ENCODE results near the gene PPM1D. TPM values are rescaled to one million over a fixed set of nuclear protein-coding genes. Genes with fewer than 3 reads are reported as not detected.
"Not testable (repeated sequence)": the region's sequence is repeated elsewhere in the genome, so short reads cannot be mapped to it uniquely, and the experiment has no call there.

PPM1D gene
- total RNA-seq, 2 experiments from 2014 or later = 11.8 to 13.1 TPM

GRCh38 chr17:60606036-60606435, 6.0 kb downstream of the PPM1D start:
- no peak for DNase-seq
- CTCF ChIA-PET = interaction anchor here (1.0 to 1.1 kb wide), 2 partner anchors 25 to 32 kb away, joined by 3 to 6 read pairs; no protein-coding TSS in a partner anchor
- no peak overlapping the region for H3K27ac Mint-ChIP-seq
- no peaks in the 10 kb centered on the region for H3K9me3 Mint-ChIP-seq
- peaks cover 2% of the 10 kb centered on the region for H3K36me3 Mint-ChIP-seq (ENCODE audit: low read depth)
- H3K4me3 Mint-ChIP-seq = no peak overlapping the region
- no peaks in the 10 kb centered on the region for H3K27me3 Mint-ChIP-seq (ENCODE audit: low read depth)
- H3K4me1 Mint-ChIP-seq (ENCODE audit: low read depth) = peaks cover 37% of the 10 kb centered on the region
- intact Hi-C loops (cut with micrococcal nuclease) = loop anchor here (10.0 kb wide), 1 partner anchor 619 kb away; no protein-coding TSS in a partner anchor

DNA sequence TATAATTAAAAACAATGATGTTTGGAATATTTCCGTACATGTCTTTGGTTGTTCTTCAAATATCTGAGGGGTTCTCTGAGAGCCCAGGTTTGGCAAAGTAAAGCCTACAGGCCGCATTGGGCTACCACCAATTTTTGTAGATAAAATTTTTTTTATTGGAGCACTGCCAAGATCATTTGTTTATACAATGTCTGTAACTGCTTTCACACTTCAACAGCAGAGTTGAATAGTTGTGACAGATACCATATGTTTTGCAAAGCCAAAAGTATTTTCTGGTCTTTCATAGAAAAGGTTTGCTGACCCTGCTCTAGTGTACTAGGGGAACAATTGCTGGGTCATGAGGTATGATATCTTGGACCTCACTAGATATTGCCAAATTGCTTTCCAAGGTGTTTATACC, 10.5 kb downstream of the PPM1D start:
- DNase-seq = no peak
- intact Hi-C loops (cut with micrococcal nuclease) = no loop called here
- H3K4me3 Mint-ChIP-seq = no peak overlapping the region
- no peak overlapping the region for H3K27ac Mint-ChIP-seq
- no peaks in the 10 kb centered on the region for H3K9me3 Mint-ChIP-seq
- peaks cover 18% of the 10 kb centered on the region for H3K4me1 Mint-ChIP-seq (ENCODE audit: low read depth)
- peaks cover 2% of the 10 kb centered on the region for H3K36me3 Mint-ChIP-seq (ENCODE audit: low read depth)
- CTCF ChIA-PET = no interaction called here
- no peaks in the 10 kb centered on the region for H3K27me3 Mint-ChIP-seq (ENCODE audit: low read depth)

- CTCF ChIA-PET = interaction anchor here (0.7 kb wide), 1 partner anchor 10 kb away, joined by 3 read pairs; no protein-coding TSS in a partner anchor
- H3K27me3 Mint-ChIP-seq (ENCODE audit: low read depth); DNase-seq; H3K36me3 Mint-ChIP-seq (ENCODE audit: low read depth); H3K9me3 Mint-ChIP-seq; H3K4me3 Mint-ChIP-seq; H3K27ac Mint-ChIP-seq; intact Hi-C loops (cut with micrococcal nuclease): not testable (repeated sequence)
- H3K4me1 Mint-ChIP-seq (ENCODE audit: low read depth) = peaks cover 12% of the 10 kb centered on the region
Observed at GRCh38 chr17:60611321-60611720, 11.3 kb downstream of the PPM1D start.

- Mint-ChIP-seq H3K4me1 (ENCODE audit: low read depth) (peaks cover 10% of the 10 kb centered on the region), H3K27ac (no peak overlapping the region), H3K4me3 (no peak overlapping the region), H3K27me3 (ENCODE audit: low read depth) (no peaks in the 10 kb centered on the region), H3K36me3 (ENCODE audit: low read depth) (peaks cover 2% of the 10 kb centered on the region), H3K9me3 (no peaks in the 10 kb centered on the region)
- no peak for DNase-seq
- intact Hi-C loops (cut with micrococcal nuclease) = no loop called here
- CTCF ChIA-PET = no interaction called here
Observed at GRCh38 chr17:60613325-60613724, 13.3 kb downstream of the PPM1D start.

DNA sequence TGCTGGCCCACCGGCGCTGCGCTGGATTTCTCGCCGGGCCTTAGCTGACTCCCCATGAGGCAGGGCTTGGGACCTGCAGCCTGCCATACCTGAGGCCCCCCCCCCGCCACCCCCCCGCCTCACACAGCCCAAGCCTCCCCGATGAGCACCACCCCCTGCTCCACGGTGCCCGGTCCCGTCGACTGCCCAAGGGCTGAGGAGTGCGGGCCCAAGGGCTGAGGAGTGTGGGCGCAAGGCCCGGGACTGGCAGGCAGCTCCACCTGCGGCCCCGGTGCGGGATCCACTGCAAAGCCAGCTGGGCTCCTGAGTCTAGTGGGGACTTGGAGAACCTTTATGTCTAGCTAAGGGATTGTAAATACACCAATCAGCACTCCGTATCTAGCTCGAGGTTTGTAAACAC, 13.8 kb downstream of the PPM1D start:
- H3K4me3 Mint-ChIP-seq; H3K36me3 Mint-ChIP-seq (ENCODE audit: low read depth); H3K27ac Mint-ChIP-seq; DNase-seq; H3K27me3 Mint-ChIP-seq (ENCODE audit: low read depth); H3K9me3 Mint-ChIP-seq; intact Hi-C loops (cut with micrococcal nuclease): not testable (repeated sequence)
- CTCF ChIA-PET = interaction anchor here (0.9 kb wide), 1 partner anchor 22 kb away, joined by 3 read pairs; no protein-coding TSS in a partner anchor
- H3K4me1 Mint-ChIP-seq (ENCODE audit: low read depth) = peaks cover 15% of the 10 kb centered on the region

GRCh38 chr17:60614247-60614646, 14.3 kb downstream of the PPM1D start:
- DNase-seq; intact Hi-C loops (cut with micrococcal nuclease): not testable (repeated sequence)
- peaks cover 19% of the 10 kb centered on the region for H3K4me1 Mint-ChIP-seq (ENCODE audit: low read depth)

DNA sequence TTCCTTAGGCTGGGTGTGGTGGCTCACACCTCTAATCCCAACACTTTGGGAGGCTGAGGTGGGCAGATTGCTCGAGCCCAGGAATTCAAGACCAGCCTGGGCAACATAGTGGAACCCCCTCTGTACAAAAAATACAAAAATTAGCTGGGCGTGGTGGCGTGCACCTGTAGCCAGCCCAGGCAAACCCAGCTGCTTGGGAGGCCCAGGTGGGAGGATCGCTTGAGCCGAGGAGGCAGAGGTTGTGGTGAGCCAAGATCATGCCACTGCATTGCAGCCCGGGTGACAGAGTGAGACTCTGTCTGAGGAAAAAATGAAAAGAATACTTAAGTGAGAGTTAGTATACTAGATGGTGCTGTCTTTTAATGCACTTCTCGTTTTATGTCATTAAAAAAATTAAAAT, 15.1 kb downstream of the PPM1D start:
- CTCF ChIA-PET = no interaction called here

More at GRCh38 chr17:60614247-60614646, 14.3 kb downstream of the PPM1D start:
- not testable (repeated sequence) for H3K27ac Mint-ChIP-seq; H3K27me3 Mint-ChIP-seq (ENCODE audit: low read depth); H3K36me3 Mint-ChIP-seq (ENCODE audit: low read depth); H3K9me3 Mint-ChIP-seq; H3K4me3 Mint-ChIP-seq
- CTCF ChIA-PET = interaction anchor here (0.9 kb wide), 1 partner anchor 21 kb away, joined by 3 read pairs; no protein-coding TSS in a partner anchor

DNA sequence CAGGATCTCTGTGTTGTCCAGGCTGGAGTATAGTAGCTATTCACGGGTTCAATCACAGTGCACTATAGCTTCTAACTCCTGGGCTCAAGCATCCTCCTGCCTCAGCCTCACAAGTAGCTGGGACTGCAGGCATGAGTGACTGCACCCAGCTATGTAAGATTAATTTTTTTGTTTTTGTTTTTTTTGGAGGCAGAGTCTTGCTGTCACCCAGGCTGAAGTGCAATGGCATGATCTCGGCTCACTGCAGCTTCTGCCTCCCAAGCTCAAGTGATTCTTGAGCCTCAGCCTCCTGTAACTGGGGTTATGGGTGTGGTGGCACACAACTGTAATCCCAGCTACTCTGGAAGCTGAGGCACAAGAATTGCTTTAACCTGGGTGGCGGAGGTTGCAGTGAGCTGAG, 15.8 kb downstream of the PPM1D start:
- intact Hi-C loops (cut with micrococcal nuclease) = no loop called here
- peaks cover 2% of the 10 kb centered on the region for H3K36me3 Mint-ChIP-seq (ENCODE audit: low read depth)
- H3K27ac Mint-ChIP-seq = no peak overlapping the region
- CTCF ChIA-PET = interaction anchor here (0.5 to 0.9 kb wide), 2 partner anchors 23 to 120 kb away, joined by 3 to 4 read pairs; no protein-coding TSS in a partner anchor
- DNase-seq = no peak
- H3K27me3 Mint-ChIP-seq (ENCODE audit: low read depth) = no peaks in the 10 kb centered on the region
- no peaks in the 10 kb centered on the region for H3K9me3 Mint-ChIP-seq
- no peak overlapping the region for H3K4me3 Mint-ChIP-seq
- H3K4me1 Mint-ChIP-seq (ENCODE audit: low read depth) = peaks cover 19% of the 10 kb centered on the region

More for the DNA sequence above, 15.1 kb downstream of the PPM1D start:
- intact Hi-C loops (cut with micrococcal nuclease) = no loop called here
- Mint-ChIP-seq H3K36me3 (ENCODE audit: low read depth) (peaks cover 2% of the 10 kb centered on the region), H3K9me3 (no peaks in the 10 kb centered on the region), H3K4me3 (no peak overlapping the region), H3K27ac (no peak overlapping the region), H3K27me3 (ENCODE audit: low read depth) (no peaks in the 10 kb centered on the region), H3K4me1 (ENCODE audit: low read depth) (peaks cover 19% of the 10 kb centered on the region)
- no peak for DNase-seq

DNA sequence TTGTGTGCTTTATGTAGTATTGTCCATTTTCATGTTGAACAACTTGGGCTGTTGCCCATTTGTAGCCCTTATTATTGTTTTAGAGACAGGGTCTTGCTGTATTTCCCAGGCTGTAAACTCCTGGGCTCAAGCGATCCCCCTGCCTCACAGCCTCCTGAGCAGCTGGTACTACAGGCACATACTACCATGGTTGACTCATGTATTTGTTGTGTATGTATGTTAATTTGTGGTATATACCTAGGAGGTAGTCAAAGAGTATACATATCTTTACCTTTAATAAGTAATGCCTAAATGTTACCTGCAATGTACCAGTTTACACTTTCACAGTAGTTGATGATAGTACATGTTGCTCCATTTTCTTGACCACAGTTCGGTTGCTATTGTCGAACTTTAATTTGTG, 18.1 kb downstream of the PPM1D start:
- peaks cover 22% of the 10 kb centered on the region for H3K4me1 Mint-ChIP-seq (ENCODE audit: low read depth)
- peaks cover 2% of the 10 kb centered on the region for H3K36me3 Mint-ChIP-seq (ENCODE audit: low read depth)
- no peaks in the 10 kb centered on the region for H3K27me3 Mint-ChIP-seq (ENCODE audit: low read depth)
- no peak for DNase-seq
- H3K4me3 Mint-ChIP-seq = no peak overlapping the region
- intact Hi-C loops (cut with micrococcal nuclease) = no loop called here
- CTCF ChIA-PET = interaction anchor here (0.7 kb wide), 1 partner anchor 558 kb away, joined by 5 read pairs; no protein-coding TSS in a partner anchor
- H3K9me3 Mint-ChIP-seq = no peaks in the 10 kb centered on the region
- no peak overlapping the region for H3K27ac Mint-ChIP-seq

DNA sequence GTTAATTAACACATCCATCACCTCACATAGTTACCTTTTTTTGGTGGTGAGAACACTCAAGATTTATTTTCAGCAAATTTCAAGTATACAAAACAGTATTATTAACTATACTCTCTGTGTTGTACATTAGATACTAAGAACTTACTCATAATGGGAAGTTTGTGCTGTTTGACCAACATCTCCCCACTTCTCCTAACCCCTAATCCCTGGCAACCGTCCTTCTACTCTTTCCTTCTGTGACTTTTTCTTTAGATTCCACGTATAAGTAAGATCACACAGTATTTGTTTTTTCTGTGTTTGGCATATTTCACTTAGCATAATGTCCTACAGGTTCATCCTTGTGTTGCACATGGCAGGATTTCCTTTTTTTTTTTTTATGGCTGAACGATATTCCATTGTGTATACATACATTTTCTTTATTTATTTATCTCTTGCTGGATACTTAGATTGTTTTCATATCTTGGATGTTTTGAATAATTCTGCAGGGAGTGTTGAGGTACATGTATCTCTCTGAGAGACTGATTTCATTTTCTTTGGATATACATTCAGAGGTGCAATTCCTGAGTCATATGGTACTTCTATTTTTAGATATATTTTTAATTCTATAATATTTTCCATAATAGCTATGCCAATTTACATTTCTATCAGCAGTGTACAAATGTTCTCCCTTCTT, 19.0 kb downstream of the PPM1D start:
- DNase-seq = no peak
- no peak overlapping the region for H3K27ac Mint-ChIP-seq
- CTCF ChIA-PET = interaction anchor here (0.7 kb wide), 1 partner anchor 171 kb away, joined by 4 read pairs; no protein-coding TSS in a partner anchor

DNA sequence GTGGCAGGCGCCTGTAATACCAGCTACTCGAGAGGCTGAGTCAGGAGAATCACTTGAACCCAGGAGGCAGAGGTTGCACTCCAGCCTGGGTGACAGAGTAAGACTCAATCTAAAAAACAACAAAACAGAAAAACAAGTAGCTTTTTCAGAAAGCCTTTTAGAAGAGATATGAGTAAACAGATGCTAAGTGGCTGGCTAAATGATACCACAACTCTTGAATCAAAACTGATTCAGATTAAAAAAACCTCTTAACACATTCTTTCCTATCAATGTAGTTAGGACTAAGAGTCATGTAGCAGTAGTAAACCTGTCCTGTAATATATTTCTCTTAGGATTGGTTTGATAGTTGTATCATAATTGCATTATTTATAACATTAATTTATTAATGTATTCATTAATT, 23.0 kb downstream of the PPM1D start:
- no peak for DNase-seq
- Mint-ChIP-seq H3K36me3 (ENCODE audit: low read depth) (no peaks in the 10 kb centered on the region), H3K9me3 (no peaks in the 10 kb centered on the region), H3K4me3 (no peak overlapping the region), H3K27ac (no peak overlapping the region), H3K27me3 (ENCODE audit: low read depth) (no peaks in the 10 kb centered on the region), H3K4me1 (ENCODE audit: low read depth) (peaks cover 13% of the 10 kb centered on the region)
- CTCF ChIA-PET = interaction anchor here (1.4 kb wide), 1 partner anchor 45 kb away, joined by 4 read pairs; no protein-coding TSS in a partner anchor
- intact Hi-C loops (cut with micrococcal nuclease) = no loop called here

More for the DNA sequence above, 19.0 kb downstream of the PPM1D start:
- H3K4me3 Mint-ChIP-seq = no peak overlapping the region
- no peaks in the 10 kb centered on the region for H3K27me3 Mint-ChIP-seq (ENCODE audit: low read depth)
- no peaks in the 10 kb centered on the region for H3K9me3 Mint-ChIP-seq
- H3K4me1 Mint-ChIP-seq (ENCODE audit: low read depth) = peaks cover 22% of the 10 kb centered on the region
- intact Hi-C loops (cut with micrococcal nuclease) = no loop called here
- H3K36me3 Mint-ChIP-seq (ENCODE audit: low read depth) = peaks cover 2% of the 10 kb centered on the region

DNA sequence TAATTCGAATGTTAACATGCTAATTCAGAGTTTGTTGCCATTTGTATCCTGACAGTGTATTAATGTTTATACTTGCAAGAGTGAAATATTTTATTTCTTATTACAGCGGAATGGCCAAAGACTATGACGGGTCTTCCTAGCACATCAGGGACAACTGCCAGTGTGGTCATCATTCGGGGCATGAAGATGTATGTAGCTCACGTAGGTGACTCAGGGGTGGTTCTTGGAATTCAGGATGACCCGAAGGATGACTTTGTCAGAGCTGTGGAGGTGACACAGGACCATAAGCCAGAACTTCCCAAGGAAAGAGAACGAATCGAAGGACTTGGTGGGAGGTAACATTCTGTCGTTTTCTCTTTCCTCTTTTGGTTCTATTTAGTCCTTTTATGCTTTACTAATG, 23.4 kb downstream of the PPM1D start:
- intact Hi-C loops (cut with micrococcal nuclease) = no loop called here
- Mint-ChIP-seq H3K27ac (no peak overlapping the region), H3K4me3 (no peak overlapping the region), H3K27me3 (ENCODE audit: low read depth) (no peaks in the 10 kb centered on the region), H3K9me3 (no peaks in the 10 kb centered on the region), H3K36me3 (ENCODE audit: low read depth) (peaks cover 1% of the 10 kb centered on the region), H3K4me1 (ENCODE audit: low read depth) (peaks cover 14% of the 10 kb centered on the region)
- CTCF ChIA-PET = interaction anchor here (0.7 to 1.4 kb wide), 2 partner anchors 15 to 46 kb away, joined by 4 read pairs; no protein-coding TSS in a partner anchor
- no peak for DNase-seq

DNA sequence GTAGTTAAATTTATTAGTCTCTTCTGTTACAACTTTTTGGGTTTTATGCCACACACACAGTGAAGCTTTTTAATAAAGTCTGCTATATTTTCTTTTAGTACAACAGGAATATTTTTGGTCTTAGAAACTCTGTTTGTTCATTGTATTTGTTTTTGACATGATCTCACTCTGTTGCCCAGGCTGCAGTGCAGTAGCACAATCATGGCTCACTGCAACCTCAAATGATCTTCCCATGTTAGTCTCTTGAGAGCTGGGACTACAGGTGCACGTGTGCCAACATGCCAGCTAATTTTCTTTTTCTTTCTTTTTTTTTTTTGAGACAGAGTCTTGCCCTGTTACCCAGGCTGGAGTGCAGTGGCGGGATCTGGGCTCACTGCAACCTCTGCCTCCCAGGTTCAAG, 27.1 kb downstream of the PPM1D start:
- H3K9me3 Mint-ChIP-seq = no peaks in the 10 kb centered on the region
- CTCF ChIA-PET = interaction anchor here (1.8 kb wide), 1 partner anchor 11 kb away, joined by 5 read pairs; no protein-coding TSS in a partner anchor
- no peak overlapping the region for H3K27ac Mint-ChIP-seq
- peaks cover 1% of the 10 kb centered on the region for H3K36me3 Mint-ChIP-seq (ENCODE audit: low read depth)
- no peaks in the 10 kb centered on the region for H3K27me3 Mint-ChIP-seq (ENCODE audit: low read depth)
- intact Hi-C loops (cut with micrococcal nuclease) = no loop called here
- H3K4me3 Mint-ChIP-seq = no peak overlapping the region
- peaks cover 9% of the 10 kb centered on the region for H3K4me1 Mint-ChIP-seq (ENCODE audit: low read depth)
- no peak for DNase-seq
